ENCODE results near the gene ANKRD44.
"Not testable (repeated sequence)": the region's sequence is repeated elsewhere in the genome, so short reads cannot be mapped to it uniquely, and the experiment has no call there.

The ANKRD44 gene

GRCh38 chr2:197071213-197071612 is 239.4 kb downstream of the ANKRD44 start:
- no peaks in the 10 kb centered on the region for H3K36me3 ChIP-seq (ENCODE audit: control insufficient read depth, insufficient read depth, low read length)
- no peaks in the 10 kb centered on the region for H3K9me3 ChIP-seq (ENCODE audit: control insufficient read depth, insufficient read depth, low read length)
- no peak overlapping the region for H3K4me3 ChIP-seq (ENCODE audit: low read depth, low read length)
- no peaks in the 10 kb centered on the region for H3K4me1 ChIP-seq (ENCODE audit: control insufficient read depth, insufficient read depth, low read length)
- no peaks in the 10 kb centered on the region for H3K27me3 ChIP-seq (ENCODE audit: control insufficient read depth, insufficient read depth, low read length)
- H3K9ac ChIP-seq (ENCODE audit: low read depth, low read length), result no peak overlapping the region

DNA sequence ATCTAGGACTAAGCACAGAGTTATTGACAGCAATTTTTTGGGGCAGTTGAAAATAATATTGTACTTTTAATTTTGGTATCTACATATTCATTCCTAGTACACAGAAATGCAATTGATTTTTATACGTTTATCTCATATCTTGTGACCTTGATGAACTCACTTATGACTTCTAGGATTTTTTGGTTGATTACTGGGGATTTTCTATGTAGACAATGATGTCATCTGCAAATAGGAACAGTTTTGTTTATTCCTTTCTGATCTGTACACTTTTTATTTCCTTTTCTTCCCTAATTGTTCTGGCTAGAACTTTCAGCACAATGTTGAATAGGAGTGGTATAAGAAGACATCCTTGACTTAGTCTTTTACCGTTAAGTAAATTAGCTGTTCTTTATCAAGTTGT is 240.6 kb downstream of the ANKRD44 start:
- H3K4me3 ChIP-seq (ENCODE audit: low read depth, low read length), result no peak overlapping the region
- no peak overlapping the region for H3K9ac ChIP-seq (ENCODE audit: low read depth, low read length)
- H3K27me3 ChIP-seq (ENCODE audit: control insufficient read depth, insufficient read depth, low read length), result no peaks in the 10 kb centered on the region
- no peaks in the 10 kb centered on the region for H3K4me1 ChIP-seq (ENCODE audit: control insufficient read depth, insufficient read depth, low read length)
- H3K9me3 ChIP-seq (ENCODE audit: control insufficient read depth, insufficient read depth, low read length), result no peaks in the 10 kb centered on the region
- H3K36me3 ChIP-seq (ENCODE audit: control insufficient read depth, insufficient read depth, low read length), result no peaks in the 10 kb centered on the region

GRCh38 chr2:197062574-197062973 is 248.0 kb downstream of the ANKRD44 start:
- H3K9ac ChIP-seq (ENCODE audit: low read depth, low read length); H3K4me1 ChIP-seq (ENCODE audit: control insufficient read depth, insufficient read depth, low read length); H3K4me3 ChIP-seq (ENCODE audit: low read depth, low read length); H3K9me3 ChIP-seq (ENCODE audit: control insufficient read depth, insufficient read depth, low read length); H3K36me3 ChIP-seq (ENCODE audit: control insufficient read depth, insufficient read depth, low read length); H3K27me3 ChIP-seq (ENCODE audit: control insufficient read depth, insufficient read depth, low read length): not testable (repeated sequence)

DNA sequence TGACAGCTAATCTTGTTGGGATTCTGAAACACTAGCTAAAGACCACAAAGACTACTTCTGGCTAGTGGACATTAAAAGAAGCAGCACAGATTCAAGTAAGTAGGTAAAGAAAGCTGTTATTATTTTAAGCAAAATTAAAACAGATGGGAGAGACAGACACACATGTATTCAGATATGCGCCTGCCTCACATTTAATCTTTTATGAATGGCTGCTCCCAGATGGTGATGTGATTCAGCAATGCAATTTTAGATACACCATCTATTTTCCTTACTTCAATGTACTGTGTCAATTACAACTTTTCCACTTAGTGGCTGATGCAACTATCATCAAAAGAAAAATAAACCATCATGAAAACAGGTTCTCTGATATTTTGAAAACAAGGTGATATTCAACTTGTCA is 251.1 kb downstream of the ANKRD44 start:
- Histone ChIP-seq H3K9ac (ENCODE audit: low read depth, low read length) (no peak overlapping the region), H3K9me3 (ENCODE audit: control insufficient read depth, insufficient read depth, low read length) (peaks cover 10% of the 10 kb centered on the region), H3K27me3 (ENCODE audit: control insufficient read depth, insufficient read depth, low read length) (no peaks in the 10 kb centered on the region), H3K4me3 (ENCODE audit: low read depth, low read length) (no peak overlapping the region), H3K36me3 (ENCODE audit: control insufficient read depth, insufficient read depth, low read length) (no peaks in the 10 kb centered on the region), H3K4me1 (ENCODE audit: control insufficient read depth, insufficient read depth, low read length) (no peaks in the 10 kb centered on the region)

- no peaks in the 10 kb centered on the region for H3K4me1 ChIP-seq (ENCODE audit: control insufficient read depth, insufficient read depth, low read length)
- H3K4me3 ChIP-seq (ENCODE audit: low read depth, low read length), result no peak overlapping the region
- no peaks in the 10 kb centered on the region for H3K27me3 ChIP-seq (ENCODE audit: control insufficient read depth, insufficient read depth, low read length)
- no peak overlapping the region for H3K9ac ChIP-seq (ENCODE audit: low read depth, low read length)
- H3K36me3 ChIP-seq (ENCODE audit: control insufficient read depth, insufficient read depth, low read length), result no peaks in the 10 kb centered on the region
- H3K9me3 ChIP-seq (ENCODE audit: control insufficient read depth, insufficient read depth, low read length), result peaks cover 10% of the 10 kb centered on the region
Observed at GRCh38 chr2:197058777-197059300, 251.7 kb downstream of the ANKRD44 start.

DNA sequence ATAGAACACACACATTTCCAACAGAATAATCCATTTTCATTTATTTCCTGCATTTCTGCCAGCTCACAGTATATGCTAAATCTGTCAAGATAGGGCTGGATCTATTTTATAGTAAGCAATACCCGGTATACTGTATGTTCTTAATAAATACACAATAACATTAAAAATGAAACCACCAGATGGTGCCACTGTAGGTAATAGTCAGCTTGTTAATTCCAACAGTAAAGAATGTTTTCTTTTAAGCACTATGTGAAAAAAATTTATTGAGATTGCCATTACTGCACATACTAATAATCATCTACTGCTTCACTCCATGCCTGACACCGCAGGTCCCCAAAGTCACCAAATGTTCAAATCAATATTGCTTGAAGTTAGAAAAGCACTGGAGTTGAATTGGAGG is 252.6 kb downstream of the ANKRD44 start:
- H3K9me3 ChIP-seq (ENCODE audit: control insufficient read depth, insufficient read depth, low read length), result peaks cover 10% of the 10 kb centered on the region
- H3K36me3 ChIP-seq (ENCODE audit: control insufficient read depth, insufficient read depth, low read length), result no peaks in the 10 kb centered on the region
- no peak overlapping the region for H3K9ac ChIP-seq (ENCODE audit: low read depth, low read length)
- no peaks in the 10 kb centered on the region for H3K4me1 ChIP-seq (ENCODE audit: control insufficient read depth, insufficient read depth, low read length)
- no peaks in the 10 kb centered on the region for H3K27me3 ChIP-seq (ENCODE audit: control insufficient read depth, insufficient read depth, low read length)
- no peak overlapping the region for H3K4me3 ChIP-seq (ENCODE audit: low read depth, low read length)

GRCh38 chr2:197055045-197055444 is 255.5 kb downstream of the ANKRD44 start:
- Histone ChIP-seq H3K9ac (ENCODE audit: low read depth, low read length) (no peak overlapping the region), H3K4me3 (ENCODE audit: low read depth, low read length) (no peak overlapping the region), H3K27me3 (ENCODE audit: control insufficient read depth, insufficient read depth, low read length) (no peaks in the 10 kb centered on the region), H3K9me3 (ENCODE audit: control insufficient read depth, insufficient read depth, low read length) (peaks cover 8% of the 10 kb centered on the region), H3K36me3 (ENCODE audit: control insufficient read depth, insufficient read depth, low read length) (no peaks in the 10 kb centered on the region), H3K4me1 (ENCODE audit: control insufficient read depth, insufficient read depth, low read length) (no peaks in the 10 kb centered on the region)

- Histone ChIP-seq H3K4me1 (ENCODE audit: control insufficient read depth, insufficient read depth, low read length) (no peaks in the 10 kb centered on the region), H3K9me3 (ENCODE audit: control insufficient read depth, insufficient read depth, low read length) (peaks cover 8% of the 10 kb centered on the region), H3K36me3 (ENCODE audit: control insufficient read depth, insufficient read depth, low read length) (no peaks in the 10 kb centered on the region), H3K4me3 (ENCODE audit: low read depth, low read length) (no peak overlapping the region), H3K27me3 (ENCODE audit: control insufficient read depth, insufficient read depth, low read length) (no peaks in the 10 kb centered on the region), H3K9ac (ENCODE audit: low read depth, low read length) (no peak overlapping the region)
Observed at GRCh38 chr2:197054437-197054836, 256.1 kb downstream of the ANKRD44 start.

DNA sequence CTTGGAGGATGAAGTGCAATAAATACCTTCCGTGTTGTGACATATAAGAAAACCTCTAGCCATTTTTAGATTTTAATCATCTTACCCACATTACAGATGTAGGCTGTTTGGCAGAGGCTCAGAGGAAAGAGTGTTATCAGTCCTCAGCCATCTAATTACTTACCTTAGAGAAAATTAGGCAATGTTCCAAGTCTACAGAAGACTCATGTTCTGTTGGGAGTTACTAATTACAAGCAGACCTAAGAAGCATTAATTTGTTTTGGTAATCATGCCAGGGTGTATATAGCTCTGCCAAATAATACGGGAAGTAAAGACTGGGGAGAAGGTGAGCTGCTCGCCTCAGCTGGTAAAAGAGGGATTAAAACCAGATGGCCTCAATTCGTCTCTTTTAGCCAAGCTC is 258.2 kb downstream of the ANKRD44 start:
- Histone ChIP-seq H3K27me3 (ENCODE audit: control insufficient read depth, insufficient read depth, low read length) (no peaks in the 10 kb centered on the region), H3K36me3 (ENCODE audit: control insufficient read depth, insufficient read depth, low read length) (no peaks in the 10 kb centered on the region), H3K9ac (ENCODE audit: low read depth, low read length) (no peak overlapping the region), H3K4me1 (ENCODE audit: control insufficient read depth, insufficient read depth, low read length) (no peaks in the 10 kb centered on the region), H3K9me3 (ENCODE audit: control insufficient read depth, insufficient read depth, low read length) (peaks cover 8% of the 10 kb centered on the region), H3K4me3 (ENCODE audit: low read depth, low read length) (no peak overlapping the region)

- Histone ChIP-seq H3K36me3 (ENCODE audit: control insufficient read depth, insufficient read depth, low read length) (no peaks in the 10 kb centered on the region), H3K4me1 (ENCODE audit: control insufficient read depth, insufficient read depth, low read length) (no peaks in the 10 kb centered on the region), H3K9ac (ENCODE audit: low read depth, low read length) (no peak overlapping the region), H3K9me3 (ENCODE audit: control insufficient read depth, insufficient read depth, low read length) (no peaks in the 10 kb centered on the region), H3K27me3 (ENCODE audit: control insufficient read depth, insufficient read depth, low read length) (no peaks in the 10 kb centered on the region), H3K4me3 (ENCODE audit: low read depth, low read length) (no peak overlapping the region)
Observed at GRCh38 chr2:197045115-197045514, 265.5 kb downstream of the ANKRD44 start.

DNA sequence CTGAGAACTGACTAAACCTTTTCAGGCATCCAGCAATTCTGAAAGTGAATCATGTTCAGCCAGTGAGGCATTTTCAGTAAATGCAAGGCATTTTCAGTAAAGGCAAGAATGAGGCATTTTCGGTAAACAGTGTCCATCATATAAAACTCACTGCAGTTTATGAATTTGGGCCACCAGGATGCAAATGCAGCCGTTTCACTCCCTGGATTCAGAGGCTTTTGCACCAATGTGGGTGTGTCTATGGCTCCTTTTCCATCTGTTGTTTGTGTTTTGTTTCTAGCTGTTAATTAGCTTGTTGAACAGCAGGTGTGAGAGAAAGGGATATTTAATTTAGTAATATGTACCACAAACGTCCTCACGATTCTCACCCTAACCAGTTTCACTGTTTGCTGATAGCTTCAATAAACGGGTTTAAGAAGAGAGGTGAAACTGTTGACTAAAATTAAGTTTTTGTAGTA is 267.8 kb downstream of the ANKRD44 start:
- Histone ChIP-seq H3K9me3 (ENCODE audit: control insufficient read depth, insufficient read depth, low read length) (no peaks in the 10 kb centered on the region), H3K4me1 (ENCODE audit: control insufficient read depth, insufficient read depth, low read length) (no peaks in the 10 kb centered on the region), H3K4me3 (ENCODE audit: low read depth, low read length) (no peak overlapping the region), H3K36me3 (ENCODE audit: control insufficient read depth, insufficient read depth, low read length) (no peaks in the 10 kb centered on the region), H3K27me3 (ENCODE audit: control insufficient read depth, insufficient read depth, low read length) (no peaks in the 10 kb centered on the region), H3K9ac (ENCODE audit: low read depth, low read length) (no peak overlapping the region)

GRCh38 chr2:197037863-197038398 is 272.6 kb downstream of the ANKRD44 start:
- H3K27me3 ChIP-seq (ENCODE audit: control insufficient read depth, insufficient read depth, low read length), result no peaks in the 10 kb centered on the region

More at GRCh38 chr2:197037863-197038398, 272.6 kb downstream of the ANKRD44 start:
- Histone ChIP-seq H3K9ac (ENCODE audit: low read depth, low read length) (no peak overlapping the region), H3K4me3 (ENCODE audit: low read depth, low read length) (no peak overlapping the region), H3K4me1 (ENCODE audit: control insufficient read depth, insufficient read depth, low read length) (no peaks in the 10 kb centered on the region), H3K36me3 (ENCODE audit: control insufficient read depth, insufficient read depth, low read length) (no peaks in the 10 kb centered on the region), H3K9me3 (ENCODE audit: control insufficient read depth, insufficient read depth, low read length) (no peaks in the 10 kb centered on the region)

Data from iPS-15b (cell line).